HG02798 (cell line): ENCODE results near the gene APEH.
"Not testable (repeated sequence)": the region's sequence is repeated elsewhere in the genome, so short reads cannot be mapped to it uniquely, and the experiment has no call there.

Experiments
- ATAC-seq: cut with Tn5 transposase; IDR thresholded peaks from one replicate; pipeline ENCODE4 v1.9.1; 2021; ENCODE audit warnings: mild to moderate bottlenecking; ENCODE audit not compliant: unreplicated experiment, poor library complexity

The APEH gene

GRCh38 chr3:49666592-49666991 is 7.6 kb upstream of the APEH start:
- no peak for ATAC-seq

GRCh38 chr3:49667701-49668413 is 6.3 kb upstream of the APEH start:
- no peak for ATAC-seq

- ATAC-seq = no peak
Observed at GRCh38 chr3:49668414-49668797, 5.7 kb upstream of the APEH start.

GRCh38 chr3:49668861-49669260 is 5.3 kb upstream of the APEH start:
- ATAC-seq = no peak

GRCh38 chr3:49669352-49669751 is 4.8 kb upstream of the APEH start:
- ATAC-seq = no peak

- no peak for ATAC-seq
Observed at GRCh38 chr3:49670940-49671290, 3.2 kb upstream of the APEH start.

GRCh38 chr3:49671291-49672288 is 2.6 kb upstream of the APEH start:
- peak; percentile 17 for ATAC-seq

GRCh38 chr3:49673121-49673714 is 933 bp upstream of the APEH start:
- peak; percentile 1 for ATAC-seq

GRCh38 chr3:49674497-49674983 is 389 bp downstream of the APEH start:
- peak; percentile 24 for ATAC-seq

- ATAC-seq = no peak
Observed at GRCh38 chr3:49675912-49676311, 1.8 kb downstream of the APEH start.

GRCh38 chr3:49680493-49681231 is 6.5 kb downstream of the APEH start:
- ATAC-seq = no peak

- no peak for ATAC-seq
Observed at GRCh38 chr3:49681232-49681522, 7.0 kb downstream of the APEH start.

- ATAC-seq = no peak
Observed at GRCh38 chr3:49681543-49681942, 7.4 kb downstream of the APEH start.

- no peak for ATAC-seq
Observed at GRCh38 chr3:49683162-49683561, 9.0 kb downstream of the APEH start.

- not testable (repeated sequence) for ATAC-seq
Observed at GRCh38 chr3:49684453-49684852, 10.3 kb downstream of the APEH start.

- not testable (repeated sequence) for ATAC-seq
Observed at GRCh38 chr3:49685103-49685502, 11.0 kb downstream of the APEH start.

- ATAC-seq = not testable (repeated sequence)
Observed at GRCh38 chr3:49685846-49686245, 11.7 kb downstream of the APEH start.

- ATAC-seq = not testable (repeated sequence)
Observed at GRCh38 chr3:49686346-49686745, 12.2 kb downstream of the APEH start.

- ATAC-seq = not testable (repeated sequence)
Observed at GRCh38 chr3:49686769-49687423, 12.7 kb downstream of the APEH start.

- not testable (repeated sequence) for ATAC-seq
Observed at GRCh38 chr3:49687424-49687795, 13.3 kb downstream of the APEH start.
